Endothelial cell of umbilical vein (primary cell): ENCODE data around the gene CNNM2. TPM values are rescaled to one million over a fixed set of nuclear protein-coding genes. Genes with fewer than 3 reads are reported as not detected.

Source experiments
- BruUV-seq: library from RNA; stranded (reverse); fragments of 400-500 nt; replicated peaks from 2 replicates; lab custom pipeline; 2021; lab: Mats Ljungman, UMichigan
- CTCF ChIA-PET: fragments of 300-600, 350-600 bp; sonication (Branson Sonifier 250); formaldehyde crosslinking; loops from one replicate; lab custom pipeline; 2021; ENCODE audit warnings: antibody characterized with exemption, inconsistent platforms; lab: Charles Lee
- POLR2A ChIA-PET: fragments of 300-600, 350-600 bp; sonication (Branson Sonifier 250); formaldehyde crosslinking; loops from one replicate; lab custom pipeline; 2021; ENCODE audit warnings: antibody characterized with exemption, inconsistent platforms; lab: Charles Lee
- DNase-seq: peaks from one replicate; pipeline ENCODE4 v3.0.0-alpha.2; 2011; ENCODE audit warnings: low read depth, low spot score
- FAIRE-seq: peaks from 2 replicates; lab custom pipeline; 2011; peaks lifted over from hg19 to GRCh38; lab: Jason Lieb, UNC
- H2AFZ ChIP-seq: 2 replicates; pipeline ENCODE4 v1.6.0; 2012; ENCODE audit warnings: low read depth, low read length, control low read depth, inconsistent platforms
- H3K27ac ChIP-seq: 2 replicates; pipeline ENCODE4 v1.5.1; 2011; ENCODE audit warnings: low read depth, mild to moderate bottlenecking, control low read depth, low read length, moderate library complexity; ENCODE audit not compliant: insufficient read depth
- H3K27me3 ChIP-seq, 2 experiments: 2 replicates each; pipeline versions ENCODE4 v1.6.0 to v1.6.1; 2011; ENCODE audit warnings: low read length in 2 of 2, mixed read lengths in 1 of 2; ENCODE audit not compliant: control insufficient read depth in 2 of 2, insufficient read depth in 2 of 2
- H3K36me3 ChIP-seq, 2 experiments: 2 replicates in 1 of 2; 3 replicates in 1 of 2; pipeline ENCODE4 v1.5.1; 2011; ENCODE audit warnings: low read length in 2 of 2, mild to moderate bottlenecking in 1 of 2, moderate library complexity in 1 of 2; ENCODE audit not compliant: control insufficient read depth in 2 of 2, insufficient read depth in 2 of 2; ENCODE audit errors: extremely low read depth in 1 of 2
- H3K4me1 ChIP-seq: 3 replicates; pipeline ENCODE4 v1.5.1; 2011; ENCODE audit warnings: mild to moderate bottlenecking, low read length; ENCODE audit not compliant: control insufficient read depth, insufficient read depth; ENCODE audit errors: extremely low read depth
- H3K4me2 ChIP-seq: 2 replicates; pipeline ENCODE4 v1.6.1; 2011; ENCODE audit warnings: low read length, control low read depth, mixed read lengths; ENCODE audit not compliant: insufficient read depth
- H3K4me3 ChIP-seq, 3 experiments: fragments of 200-600 bp in 1 of 3; sonication (generic), shearing (Covaris generic) in 1 of 3; replicated peaks in 1 of 3; 2 replicates each; pipeline ENCODE4 v1.5.1; 2011 to 2016; ENCODE audit warnings: control low read depth in 3 of 3, low read length in 3 of 3, mild to moderate bottlenecking in 2 of 3, inconsistent platforms in 1 of 3, low read depth in 1 of 3, moderate library complexity in 1 of 3; ENCODE audit not compliant: insufficient read depth in 1 of 3
- H3K79me2 ChIP-seq: 2 replicates; pipeline ENCODE4 v1.6.0; 2012; ENCODE audit warnings: low read length, inconsistent platforms; ENCODE audit not compliant: control insufficient read depth, insufficient read depth
- H3K9ac ChIP-seq: replicated peaks from 2 replicates; pipeline ENCODE3; 2011; ENCODE audit warnings: low read length, control low read depth; ENCODE audit not compliant: insufficient read depth; ENCODE audit errors: extremely low read depth
- H3K9me1 ChIP-seq: replicated peaks from 3 replicates; pipeline ENCODE4 v1.6.0; 2011; ENCODE audit warnings: mild to moderate bottlenecking, low read length; ENCODE audit not compliant: control insufficient read depth, insufficient read depth; ENCODE audit errors: extremely low read depth
- H3K9me3 ChIP-seq: replicated peaks from 2 replicates; pipeline ENCODE4 v1.5.1; 2012; ENCODE audit warnings: low read length, inconsistent platforms; ENCODE audit not compliant: control insufficient read depth, insufficient read depth
- H4K20me1 ChIP-seq: replicated peaks from 2 replicates; pipeline ENCODE3; 2011; ENCODE audit warnings: mild to moderate bottlenecking, low read length; ENCODE audit not compliant: control insufficient read depth, insufficient read depth; ENCODE audit errors: extremely low read depth
- CTCF ChIP-seq, 2 donors: IDR thresholded peaks; 1 replicate in 1 of 2; 2 replicates in 1 of 2; pipeline ENCODE4 v1.5.1; 2011; ENCODE audit warnings: low read length in 2 of 2, mild to moderate bottlenecking in 2 of 2, moderate library complexity in 2 of 2, control low read depth in 1 of 2, inconsistent platforms in 1 of 2, low read depth in 1 of 2; ENCODE audit not compliant: insufficient read depth in 1 of 2; ENCODE audit errors: extremely low read depth in 1 of 2
- EZH2 ChIP-seq: IDR thresholded peaks from 2 replicates; pipeline ENCODE4 v1.6.1; 2012; ENCODE audit warnings: borderline replicate concordance, low read depth, mild to moderate bottlenecking, moderate library complexity, low read length, inconsistent platforms; ENCODE audit not compliant: severe bottlenecking
- FOS ChIP-seq: IDR thresholded peaks from 2 replicates; pipeline ENCODE4 v1.6.1; 2011; ENCODE audit warnings: mild to moderate bottlenecking, low read length, moderate library complexity, borderline replicate concordance; ENCODE audit not compliant: insufficient read depth
- GATA2 ChIP-seq: IDR thresholded peaks from 2 replicates; pipeline ENCODE4 v1.7.0; 2011; ENCODE audit warnings: low read depth, mild to moderate bottlenecking, moderate library complexity, mixed read lengths, low read length; ENCODE audit not compliant: insufficient read length, insufficient read depth
- JUN ChIP-seq: IDR thresholded peaks from 2 replicates; pipeline ENCODE4 v1.6.1; 2011; ENCODE audit warnings: borderline replicate concordance, low read depth; ENCODE audit not compliant: insufficient read length, insufficient read depth
- MAX ChIP-seq: IDR thresholded peaks from 2 replicates; pipeline ENCODE4 v1.6.1; 2011; ENCODE audit not compliant: insufficient read depth, insufficient read length
- MYC ChIP-seq: IDR thresholded peaks from one replicate; pipeline ENCODE4 v1.6.1; 2011; ENCODE audit warnings: mild to moderate bottlenecking, low read depth, low read length
- POLR2A ChIP-seq: IDR thresholded peaks from 2 replicates; pipeline ENCODE4 v1.6.1; 2012; ENCODE audit warnings: low read depth, mild to moderate bottlenecking, control low read depth, low read length
- POLR2AphosphoS5 ChIP-seq: IDR thresholded peaks from 2 replicates; pipeline ENCODE4 v1.6.1; 2012; ENCODE audit warnings: low read depth, mild to moderate bottlenecking, control low read depth, low read length, moderate library complexity; ENCODE audit not compliant: insufficient read depth
- dilution Hi-C: fragments of 300-500 bp; cut with MboI; formaldehyde crosslinking; loops from one replicate; pipeline ENCODE4 v1.15.0; 2019; ENCODE audit warnings: low sequenced_read_pairs; ENCODE audit not compliant: extremely low pct_ligation_motif_present
- intact Hi-C: fragments of 100-400 bp; cut with micrococcal nuclease; formaldehyde crosslinking; loops from one replicate; pipeline ENCODE4 v1.10.0; 2022
- polyA plus RNA-seq, 4 experiments: library from polyadenylated mRNA; depleted of rRNA in 3 of 4; stranded (reverse) in 3 of 4; unstranded in 1 of 4; fragments of >200 nt; gene quantifications; 2 replicates each; pipeline versions ENCODE4 v1.2.1 to v1.2.3, GENCODE V29; 2011 to 2012; ENCODE audit warnings: missing spikeins in 1 of 4
- total RNA-seq: library from RNA; stranded (reverse); gene quantifications from 2 replicates; pipeline ENCODE4 v1.2.3, GENCODE V29; 2021

The CNNM2 gene
- total and polyA plus RNA-seq, 2 donors (not counting 3 experiments of a cell fraction or from before 2014, with no cell fraction given), result 1.9 to 3.0 TPM

GRCh38 chr10:102923601-102924000 is 5.5 kb downstream of the CNNM2 start:
- POLR2A ChIA-PET, result no interaction called here
- FAIRE-seq, result no peak
- Histone ChIP-seq H3K9me1 (no peaks in the 10 kb centered on the region), H3K4me2 (no peak overlapping the region), H4K20me1 (no peaks in the 10 kb centered on the region), H3K4me1 (peaks cover 3% of the 10 kb centered on the region), H3K4me3 (no peak overlapping the region), H3K27ac (no peak overlapping the region), H3K27me3 (peaks cover 10 to 13% of the 10 kb centered on the region in 2 experiments), H3K9me3 (no peaks in the 10 kb centered on the region), H3K9ac (no peak overlapping the region), H3K79me2 (no peaks in the 10 kb centered on the region), H3K36me3 (no peaks in the 10 kb centered on the region), H2AFZ (no peak overlapping the region)
- CTCF ChIA-PET, result interaction anchor here (1.1 to 3.0 kb wide), 2 partner anchors 22 to 321 kb away, joined by 5 to 13 read pairs; no protein-coding TSS in a partner anchor
- BruUV-seq, result no TSS peak
- intact Hi-C loops (no loop called here), dilution Hi-C loops (no loop called here)
- no peak for DNase-seq
- TF ChIP-seq CTCF (IDR thresholded peaks at IDR 0.05; ENCODE audit: extremely low read depth in 1 of 2, insufficient read depth in 1 of 2, low read depth in 1 of 2, low read length in 2 of 2) (no peak), EZH2 (no peak), MYC (no peak), POLR2A (no peak), POLR2AphosphoS5 (no peak), FOS (no peak), JUN (no peak), MAX (no peak), GATA2 (no peak)
